Activated CD4-positive, alpha-beta T cell treated with anti-CD3 and anti-CD28 coated beads, Interleukin-2, amount 50 U/mL, for 48 hours (primary cell): Measurements from ENCODE around the gene CEMP1.
"Not testable (repeated sequence)": the region's sequence is repeated elsewhere in the genome, so short reads cannot be mapped to it uniquely, and the experiment has no call there.

Source experiments
- DNase-seq, 2 experiments: peaks; one replicate each; pipeline ENCODE4 v3.0.0-alpha.2; 2020

The CEMP1 gene

GRCh38 chr16:2534335-2534734 lies 3.1 kb upstream of the CEMP1 start:
- not testable (repeated sequence) for DNase-seq

GRCh38 chr16:2533912-2534311 lies 2.7 kb upstream of the CEMP1 start:
- DNase-seq, result no peak

- not testable (repeated sequence) for DNase-seq
Observed at GRCh38 chr16:2533142-2533755, 2.0 kb upstream of the CEMP1 start.

- peak; percentile 66 to 75 for DNase-seq
Observed at GRCh38 chr16:2532494-2533141, 1.4 kb upstream of the CEMP1 start.

- DNase-seq, result peak; percentile 98 to 99
Observed at GRCh38 chr16:2531696-2532493, 687 bp upstream of the CEMP1 start.

- no peak for DNase-seq
Observed at GRCh38 chr16:2530629-2531318, 434 bp downstream of the CEMP1 start.

GRCh38 chr16:2529961-2530628 lies 1.1 kb downstream of the CEMP1 start:
- DNase-seq, result no peak

- DNase-seq, result no peak
Observed at GRCh38 chr16:2529061-2529931, 1.9 kb downstream of the CEMP1 start.

- DNase-seq, result no peak
Observed at GRCh38 chr16:2528161-2529060, 2.8 kb downstream of the CEMP1 start.

GRCh38 chr16:2527784-2528100 lies 3.5 kb downstream of the CEMP1 start:
- DNase-seq, result no peak

GRCh38 chr16:2527071-2527783 lies 4.0 kb downstream of the CEMP1 start:
- no peak for DNase-seq

- DNase-seq, result no peak
Observed at GRCh38 chr16:2526135-2526534, 5.1 kb downstream of the CEMP1 start.

GRCh38 chr16:2524339-2524938 lies 6.8 kb downstream of the CEMP1 start:
- no peak for DNase-seq

- DNase-seq, result no peak
Observed at GRCh38 chr16:2523801-2524231, 7.4 kb downstream of the CEMP1 start.

- peak; percentile 41 to 42 for DNase-seq
Observed at GRCh38 chr16:2520784-2521531, 10.2 kb downstream of the CEMP1 start.

- DNase-seq, result peak; percentile 88 to 90
Observed at GRCh38 chr16:2520097-2520783, 11.0 kb downstream of the CEMP1 start, which contains the start of gene AMDHD2. AMDHD2 (plus strand) TSS chr16:2520371; CDS start chr16:2520459, 88 bp downstream.

- no peak for DNase-seq
Observed at GRCh38 chr16:2519711-2520080, 11.5 kb downstream of the CEMP1 start.
